Stimulated activated CD4-positive, alpha-beta T cell treated with anti-CD3 and anti-CD28 coated beads, Interleukin-15, amount 100 ng/mL, for 1 hour (primary cell): Measurements from ENCODE around the gene RAMP3.
"Not testable (repeated sequence)": the region's sequence is repeated elsewhere in the genome, so short reads cannot be mapped to it uniquely, and the experiment has no call there.

Experiments used
- DNase-seq, 2 donors: peaks; one replicate each; pipeline ENCODE4 v3.0.0-alpha.2; 2020; ENCODE audit warnings: low read depth in 1 of 2, low spot score in 1 of 2

Gene RAMP3, protein sequence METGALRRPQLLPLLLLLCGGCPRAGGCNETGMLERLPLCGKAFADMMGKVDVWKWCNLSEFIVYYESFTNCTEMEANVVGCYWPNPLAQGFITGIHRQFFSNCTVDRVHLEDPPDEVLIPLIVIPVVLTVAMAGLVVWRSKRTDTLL

DNA sequence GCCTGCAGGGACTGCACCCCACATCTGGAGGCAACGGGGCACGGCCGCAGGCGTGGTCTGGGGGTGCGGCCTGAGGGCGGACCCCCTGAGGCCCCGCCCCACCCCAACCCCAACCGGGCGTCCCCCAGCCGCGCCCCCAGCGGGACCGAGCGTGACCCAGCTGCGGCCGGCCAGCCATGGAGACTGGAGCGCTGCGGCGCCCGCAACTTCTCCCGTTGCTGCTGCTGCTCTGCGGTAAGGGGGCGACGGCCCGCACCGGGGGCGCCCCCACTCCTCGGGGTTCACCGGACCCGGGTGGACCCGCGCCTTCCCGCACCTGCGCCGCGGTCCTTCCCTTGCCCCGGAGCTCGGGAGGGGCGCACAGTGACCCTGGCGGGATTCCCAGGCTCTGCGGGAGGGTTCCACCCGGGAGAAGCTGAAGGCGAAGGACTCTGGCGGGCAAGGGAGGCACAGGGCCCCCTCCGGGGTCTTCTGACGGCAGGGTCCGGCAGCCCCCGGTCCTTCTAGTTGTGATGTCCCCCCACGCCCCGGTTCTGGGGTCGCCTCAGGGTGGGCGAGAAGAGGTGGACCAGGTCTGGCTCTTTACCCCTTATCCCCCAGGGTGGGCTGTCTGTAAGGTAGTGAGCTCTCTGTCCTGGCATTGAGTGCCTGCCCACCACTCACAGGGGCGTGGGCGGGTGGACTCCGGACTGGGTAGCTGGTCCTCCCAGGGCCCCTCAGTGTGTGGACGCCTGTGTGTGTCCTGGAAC lies at the start of gene RAMP3:
RAMP3 (plus strand) TSS at position 139 of the 749 bp plus-strand sequence; CDS start at position 177, 38 bp downstream.
- no peak for DNase-seq

DNA sequence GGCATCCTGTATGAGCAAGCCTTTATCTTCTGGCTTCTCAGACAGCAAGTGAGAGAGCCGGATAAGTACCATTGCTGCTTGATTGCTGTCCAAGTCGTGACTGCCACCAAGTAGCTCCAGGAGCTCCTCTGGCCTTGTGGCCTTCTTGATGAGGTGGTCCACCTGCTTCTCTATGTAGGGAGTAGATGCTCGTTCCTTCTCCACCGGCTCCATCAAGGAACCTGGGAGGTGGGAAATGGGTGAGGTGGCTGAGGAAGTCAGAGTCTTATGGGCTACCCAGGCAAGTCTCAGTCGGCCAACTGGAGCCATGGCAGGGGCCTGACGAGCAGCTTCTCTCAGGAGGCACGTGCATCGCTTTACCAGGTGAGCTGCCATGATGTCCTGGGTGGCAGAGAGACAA lies 48.7 kb upstream of the RAMP3 start:
- no peak for DNase-seq

DNA sequence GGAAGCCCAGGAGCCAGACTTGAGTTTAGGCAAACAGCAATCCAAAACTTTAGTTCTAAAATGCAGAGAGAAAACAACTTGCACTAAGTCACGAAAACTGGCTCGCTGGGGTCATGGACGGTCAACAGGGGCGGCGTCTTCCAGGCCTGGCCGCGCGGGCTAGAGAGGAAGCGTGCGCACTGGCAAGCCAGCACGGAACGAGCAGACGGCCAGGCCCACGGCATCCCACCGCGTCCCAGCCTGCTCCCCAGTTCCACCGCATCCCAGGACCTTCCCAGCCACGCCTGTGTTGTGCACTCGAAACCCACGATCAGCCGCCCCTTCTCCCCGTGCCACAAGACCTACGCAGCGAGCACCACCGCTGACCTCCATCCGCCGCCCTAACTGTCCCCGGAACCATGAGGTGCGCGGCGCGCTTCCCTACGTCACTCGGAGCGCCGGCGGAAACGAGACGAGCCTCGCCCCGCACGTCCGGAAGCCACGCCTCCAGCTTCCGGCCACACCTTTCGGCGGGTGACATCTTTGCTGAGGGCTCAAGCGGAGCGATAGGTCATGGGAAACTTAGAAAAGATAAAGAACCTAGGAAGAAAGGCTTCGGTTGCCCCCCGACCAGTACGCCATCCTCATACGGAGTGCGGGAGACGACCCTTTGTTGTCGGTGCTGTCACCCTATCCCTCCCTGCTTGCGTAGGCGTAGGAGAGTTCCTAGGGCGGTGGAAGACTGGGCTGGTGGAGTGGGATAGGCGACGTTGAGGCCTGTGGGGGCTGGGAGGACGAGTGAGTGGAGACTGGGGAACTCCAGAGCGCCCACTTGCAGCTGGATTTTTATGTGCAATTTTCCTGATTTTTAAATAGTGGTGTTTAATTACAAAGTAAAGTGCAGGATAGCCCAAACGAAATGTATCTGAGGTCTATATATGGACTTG lies 46.0 kb upstream of the RAMP3 start, which contains the start of gene TBRG4:
TBRG4 (minus strand) TSS at position 400 of the 926 bp plus-strand sequence. CDS start 2,460 bp downstream, outside the sequence.
- DNase-seq, result peak; percentile 81 to 91

DNA sequence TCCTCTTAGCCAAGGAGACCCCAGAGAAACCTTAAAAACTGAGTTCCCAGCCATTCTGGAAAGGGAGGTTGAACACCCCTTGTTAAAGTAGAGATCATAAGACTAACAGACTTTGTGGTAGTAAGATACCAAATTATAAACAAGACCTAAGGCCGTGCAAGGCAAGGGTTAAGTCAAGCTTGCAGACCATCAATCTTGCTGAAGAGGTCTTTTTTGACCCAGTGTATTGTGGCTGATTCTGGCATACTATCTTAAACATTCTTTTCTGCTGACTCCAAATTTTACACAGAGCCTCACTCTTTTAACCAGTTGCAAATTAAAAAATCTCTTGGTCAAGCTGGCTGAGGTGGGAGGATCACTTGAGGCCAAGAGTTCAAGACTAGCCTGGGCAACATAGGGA lies 44.9 kb upstream of the RAMP3 start:
- DNase-seq, result no peak

DNA sequence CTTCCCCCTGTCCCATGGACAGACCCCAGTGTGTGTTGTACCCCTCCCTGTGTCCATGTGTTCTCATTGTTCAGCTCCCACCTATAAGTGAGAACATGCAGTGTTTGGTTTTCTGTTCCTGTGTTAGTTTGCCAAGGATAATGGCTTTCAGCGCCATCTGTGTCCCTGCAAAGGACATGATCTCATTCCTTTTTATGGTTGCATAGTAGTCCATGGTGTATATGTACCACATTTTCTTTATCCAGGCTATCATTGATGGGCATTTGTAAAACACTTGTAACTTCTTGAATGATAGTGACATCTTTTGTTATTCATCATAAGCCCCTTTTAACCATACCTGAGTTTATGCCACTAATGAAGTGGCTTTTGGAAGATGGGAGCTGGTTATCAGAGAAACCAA lies 43.3 kb upstream of the RAMP3 start:
- not testable (repeated sequence) for DNase-seq

DNA sequence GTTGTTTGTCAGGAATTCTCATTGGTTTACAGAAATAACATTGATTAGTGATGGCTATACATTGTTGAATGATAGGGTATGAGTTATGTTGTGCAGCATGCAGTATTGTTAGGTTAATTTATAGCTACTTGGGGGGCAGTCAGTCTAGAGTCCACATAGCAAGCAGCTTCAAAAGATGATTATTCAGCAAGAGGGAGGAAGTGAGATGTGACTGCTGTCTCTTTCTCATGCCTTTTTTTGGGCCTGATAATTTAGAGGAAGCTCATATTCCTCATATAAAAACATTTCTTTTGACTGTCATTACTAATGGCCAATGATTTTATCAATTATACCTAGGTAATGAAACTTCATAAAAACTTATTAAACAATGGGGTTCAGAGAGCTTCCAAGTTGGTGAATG lies 42.7 kb upstream of the RAMP3 start:
- no peak for DNase-seq

DNA sequence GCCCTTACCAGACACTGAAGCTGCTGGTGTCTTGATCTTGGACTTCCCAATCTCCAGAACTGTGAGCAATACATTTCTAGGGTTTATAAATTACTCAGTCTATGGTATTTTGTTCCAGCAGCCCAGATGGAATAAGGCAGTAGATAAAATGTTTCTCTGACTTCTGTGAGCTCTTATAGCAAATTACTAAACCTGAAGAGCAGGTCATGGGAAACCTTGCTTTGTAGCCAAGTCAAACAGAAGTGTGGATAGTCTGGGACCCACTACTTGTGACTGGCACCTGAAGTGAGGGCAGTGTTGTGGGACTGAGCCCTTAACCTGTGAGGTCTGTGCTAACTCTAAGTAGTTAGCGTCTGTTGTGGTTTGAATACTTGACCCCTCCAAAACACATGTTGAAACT lies 41.5 kb upstream of the RAMP3 start:
- DNase-seq, result no peak

DNA sequence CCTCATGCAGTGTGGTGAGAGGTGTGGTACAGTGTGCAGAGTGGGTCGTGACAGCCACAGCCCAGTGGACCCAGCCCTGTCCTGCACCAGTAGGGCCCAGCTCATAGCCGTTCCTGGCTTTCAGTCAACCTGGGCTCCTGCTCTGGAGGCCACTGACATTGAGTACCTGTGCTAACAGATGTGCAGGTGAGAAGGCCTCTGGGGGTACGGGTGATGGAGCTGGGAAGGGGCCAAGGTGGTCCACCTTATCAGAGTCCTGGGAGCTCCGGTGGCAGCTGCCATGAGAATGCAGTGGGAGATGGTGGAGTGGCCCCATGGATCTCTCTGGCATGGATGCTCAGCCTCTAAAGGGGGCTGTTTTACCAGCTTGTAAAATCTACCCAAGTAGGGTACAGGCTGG lies 40.0 kb upstream of the RAMP3 start:
- DNase-seq, result no peak

DNA sequence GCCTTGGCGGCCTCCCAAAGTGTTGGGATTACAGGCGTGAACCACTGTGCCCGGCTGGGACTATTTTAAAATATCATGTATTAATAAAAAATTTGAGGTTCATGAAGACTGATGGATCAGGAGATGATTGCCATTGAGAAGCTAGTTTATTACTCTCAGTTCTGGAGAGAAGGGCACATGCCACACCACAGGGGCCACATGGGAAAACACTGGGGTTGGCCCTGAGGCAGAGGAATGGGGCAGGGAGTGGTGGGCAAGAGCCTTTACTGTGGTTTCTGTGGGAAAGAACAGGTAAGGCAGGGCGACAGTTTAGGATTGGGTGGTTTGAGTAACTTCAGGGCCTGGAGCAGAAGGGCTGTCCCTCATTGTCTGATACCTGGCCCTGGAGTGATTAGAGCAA lies 39.3 kb upstream of the RAMP3 start:
- no peak for DNase-seq

DNA sequence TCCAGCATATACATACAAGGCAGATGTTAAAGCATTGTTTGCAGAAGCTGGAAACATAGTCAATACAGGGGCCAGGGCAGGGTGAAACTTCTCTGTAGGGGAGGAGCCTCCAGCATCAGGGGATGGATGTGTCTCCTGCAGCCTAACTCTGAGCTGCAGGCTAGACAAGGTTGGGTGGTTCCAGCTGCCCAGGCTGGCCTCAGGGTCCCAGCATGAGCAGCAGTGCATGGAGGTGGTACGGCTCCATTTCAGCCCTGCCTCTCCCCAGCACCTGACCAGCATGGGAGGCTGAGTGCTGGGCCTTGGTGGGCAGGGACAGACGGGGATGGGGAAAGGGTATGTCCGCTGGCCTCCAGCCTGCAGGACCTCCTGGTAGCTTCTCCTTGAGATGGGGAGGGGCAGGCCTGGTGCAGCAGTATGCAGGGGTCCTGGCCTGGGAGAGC lies 38.7 kb upstream of the RAMP3 start:
- DNase-seq, result no peak

DNA sequence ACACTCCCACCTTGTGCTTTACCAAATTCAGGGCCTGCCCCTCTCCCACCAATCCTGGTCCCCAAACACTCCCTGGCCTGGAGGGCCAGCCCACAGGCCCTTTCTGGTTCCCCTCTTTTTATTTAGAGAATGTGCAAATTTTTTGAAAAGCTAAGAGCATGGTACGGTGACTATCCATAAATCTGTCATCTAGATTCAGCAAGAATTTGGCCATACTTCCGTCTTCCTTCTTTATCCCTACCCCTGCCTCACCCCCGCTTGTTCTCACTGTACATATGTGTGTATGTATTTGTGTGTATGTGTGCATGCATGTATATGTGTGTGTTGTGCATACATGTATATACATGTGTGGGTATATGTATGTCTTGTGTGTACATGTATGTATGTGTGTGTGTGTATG lies 38.0 kb upstream of the RAMP3 start:
- DNase-seq, result no peak

DNA sequence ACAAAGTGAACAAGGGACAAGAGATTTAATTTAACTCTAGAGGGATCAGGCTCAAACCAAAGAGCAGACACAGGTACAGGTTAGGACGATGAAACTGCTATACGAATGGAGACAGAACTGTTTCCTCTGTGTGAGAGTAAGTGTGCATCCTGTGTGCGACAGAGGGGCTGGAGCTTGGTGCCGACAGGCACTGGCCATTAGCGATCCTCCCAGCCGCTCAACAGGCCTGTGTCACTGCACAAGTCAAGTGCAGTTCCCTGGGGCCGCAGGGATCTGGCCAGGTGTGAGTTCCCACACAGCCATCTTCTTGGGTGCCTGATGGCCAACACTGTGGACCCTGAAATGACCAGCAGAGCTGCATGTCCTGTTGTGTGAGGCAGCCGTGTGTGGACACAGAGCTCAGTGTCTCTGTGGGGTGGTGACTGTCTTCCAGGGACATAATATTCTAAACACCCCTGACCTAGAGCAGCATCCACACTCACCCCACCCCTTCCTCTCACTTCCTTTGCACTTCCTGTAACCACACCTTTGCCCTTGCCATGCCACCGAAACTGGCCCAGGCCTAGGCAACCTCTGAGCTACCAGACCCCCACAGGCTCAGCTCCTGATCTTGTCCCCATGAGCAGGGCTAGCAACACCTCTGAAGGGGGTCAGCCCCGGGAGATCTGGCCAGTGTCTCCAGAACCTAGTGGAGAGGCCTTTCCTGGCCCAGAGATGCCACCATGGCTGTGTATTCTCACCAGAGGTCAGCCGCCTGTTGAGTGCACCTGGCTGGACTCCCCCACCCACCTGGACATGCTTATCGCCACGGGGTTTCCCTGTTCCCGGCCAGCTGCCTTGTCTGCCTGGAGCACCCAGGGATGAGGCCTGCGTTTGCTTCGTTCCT lies 34.4 kb upstream of the RAMP3 start:
- DNase-seq, result no peak

DNA sequence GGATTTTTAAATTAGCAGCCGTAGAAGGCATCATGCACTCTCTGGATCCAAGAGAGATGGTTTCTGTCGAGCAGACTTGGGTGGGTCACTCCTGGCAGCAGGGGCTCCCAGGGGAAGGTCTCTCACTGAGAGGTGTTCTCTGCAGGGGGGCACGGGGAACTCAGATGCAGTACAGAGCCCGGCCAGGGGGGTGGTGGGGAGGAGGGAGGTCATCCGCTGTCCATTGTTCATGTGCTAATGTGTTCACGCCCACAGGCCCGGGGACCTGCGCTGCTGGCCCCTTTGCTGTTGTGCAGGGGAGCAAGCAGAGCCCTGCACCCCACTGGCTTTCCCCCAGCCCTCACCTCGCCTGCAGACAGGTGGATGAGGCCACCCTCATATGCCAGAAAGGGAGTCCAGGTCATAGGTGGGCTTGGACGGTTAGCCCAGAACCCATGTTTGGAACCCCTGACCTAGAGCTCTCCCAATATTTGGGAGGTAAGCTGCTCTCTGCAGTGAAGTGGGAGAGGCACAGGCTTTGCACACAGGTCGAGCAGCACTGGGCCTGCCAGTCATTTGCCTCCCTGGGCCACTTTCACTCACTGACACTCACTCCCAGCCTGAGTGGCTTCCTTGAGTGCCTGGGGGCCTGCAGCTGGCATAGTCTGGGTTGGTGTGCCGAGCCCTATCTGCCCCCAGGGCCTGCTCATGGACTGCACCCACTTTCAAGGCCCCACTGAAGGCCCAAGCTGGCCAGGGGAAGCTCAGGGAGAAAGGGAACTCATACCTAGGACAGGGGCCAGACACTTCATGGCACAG lies 33.5 kb upstream of the RAMP3 start:
- no peak for DNase-seq

DNA sequence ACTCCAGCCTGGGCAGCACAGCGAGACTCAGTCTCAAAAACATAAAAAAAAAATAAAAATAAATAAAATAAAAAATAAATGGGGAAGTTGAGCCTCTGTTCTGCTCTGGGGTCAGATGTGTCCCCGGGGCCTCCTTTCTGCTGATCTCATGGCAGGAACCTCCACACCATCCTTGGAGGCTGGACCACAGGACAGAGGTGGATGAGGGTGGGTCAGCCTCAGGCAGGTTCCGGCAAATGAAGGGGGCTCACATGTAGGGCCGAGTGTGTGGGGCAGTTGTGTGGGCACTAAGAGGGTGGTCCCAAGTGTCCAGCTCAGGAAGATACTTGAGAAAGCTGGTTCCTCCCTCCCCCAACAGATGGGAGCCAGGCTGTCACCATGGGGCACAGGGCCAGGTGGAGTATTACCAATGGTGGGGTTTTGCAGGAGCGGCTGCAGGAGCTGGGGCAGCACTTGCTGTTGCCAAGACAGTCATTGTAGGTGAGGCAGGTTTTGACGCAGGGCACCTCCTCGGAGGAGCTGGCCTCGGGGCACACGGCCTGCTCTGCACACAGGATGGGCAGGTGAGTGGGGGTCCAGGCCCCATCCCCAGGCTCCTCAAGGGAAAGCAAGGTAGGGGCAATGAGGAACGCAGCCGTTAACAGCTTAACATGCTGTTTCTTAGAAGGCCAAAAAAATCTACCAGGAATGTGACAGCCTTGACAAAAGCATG lies 32.2 kb upstream of the RAMP3 start:
- no peak for DNase-seq

DNA sequence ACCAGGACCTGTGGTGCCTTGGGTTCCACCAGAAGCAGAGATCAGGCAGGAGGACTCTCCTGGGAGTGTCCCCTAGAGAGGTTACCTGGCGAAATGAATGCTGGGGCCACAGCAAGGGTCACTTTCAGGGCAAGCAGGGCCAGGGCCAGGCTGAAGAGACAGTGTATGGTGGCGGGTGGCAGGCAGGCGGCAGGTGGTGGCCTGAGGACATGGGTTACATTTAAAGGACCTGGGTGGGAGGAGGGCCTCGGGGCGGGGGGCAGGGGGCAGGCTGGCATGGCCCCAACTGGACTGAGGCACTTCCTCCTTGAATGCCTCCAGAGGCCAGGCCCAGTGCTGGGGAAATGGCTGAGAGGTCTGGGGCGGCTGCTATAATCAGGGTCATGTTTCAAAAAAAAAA lies 31.4 kb upstream of the RAMP3 start:
- DNase-seq, result no peak

DNA sequence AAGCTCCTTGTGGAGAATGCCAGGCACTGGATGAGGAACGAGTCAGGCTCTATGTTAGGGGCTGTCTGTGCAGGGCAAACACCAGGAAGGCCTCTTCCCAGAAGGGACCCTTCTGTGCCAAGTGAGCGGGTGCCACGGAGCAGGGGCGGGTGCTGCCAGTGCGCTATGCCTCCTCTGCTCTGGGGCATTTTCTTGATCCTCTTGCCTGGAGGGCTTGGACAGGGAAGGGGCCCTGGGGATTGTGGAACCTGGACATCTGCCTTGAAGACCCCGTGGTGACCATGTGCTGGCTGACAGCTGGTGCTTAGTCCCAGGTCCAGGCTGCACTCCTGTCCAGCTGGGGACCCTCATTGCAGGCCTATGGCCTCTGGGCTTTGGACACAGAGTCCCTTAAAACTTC lies 30.7 kb upstream of the RAMP3 start:
- no peak for DNase-seq

DNA sequence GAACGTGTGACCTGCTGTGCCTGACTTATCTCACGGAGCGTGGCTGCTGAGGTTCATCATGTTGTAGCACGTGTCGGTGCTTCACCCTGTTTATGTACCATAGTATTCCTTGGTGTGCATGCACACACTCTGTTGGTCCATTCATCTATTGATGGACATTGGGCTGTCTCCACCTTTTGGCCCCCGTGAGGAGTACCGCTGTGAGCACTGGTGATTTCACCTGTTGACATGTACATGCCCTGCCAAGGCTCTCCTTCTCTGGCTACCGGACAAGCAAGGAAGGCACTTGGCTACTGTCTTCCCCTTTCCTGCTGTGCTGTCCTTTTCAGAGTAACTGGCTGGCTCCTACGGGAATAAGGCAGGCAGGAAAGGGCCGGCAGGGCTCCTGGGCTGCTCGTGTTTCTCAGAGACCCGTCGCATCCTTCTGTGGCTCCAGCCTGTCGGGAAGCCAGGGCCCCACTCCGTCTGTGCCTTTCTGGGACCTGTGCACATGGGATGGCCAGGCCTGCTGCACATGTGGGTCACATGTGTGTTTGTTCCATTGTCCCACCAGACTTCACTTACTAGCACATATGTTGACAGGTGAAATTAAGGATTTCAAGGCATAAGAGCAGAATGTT lies 28.3 kb upstream of the RAMP3 start:
- no peak for DNase-seq

DNA sequence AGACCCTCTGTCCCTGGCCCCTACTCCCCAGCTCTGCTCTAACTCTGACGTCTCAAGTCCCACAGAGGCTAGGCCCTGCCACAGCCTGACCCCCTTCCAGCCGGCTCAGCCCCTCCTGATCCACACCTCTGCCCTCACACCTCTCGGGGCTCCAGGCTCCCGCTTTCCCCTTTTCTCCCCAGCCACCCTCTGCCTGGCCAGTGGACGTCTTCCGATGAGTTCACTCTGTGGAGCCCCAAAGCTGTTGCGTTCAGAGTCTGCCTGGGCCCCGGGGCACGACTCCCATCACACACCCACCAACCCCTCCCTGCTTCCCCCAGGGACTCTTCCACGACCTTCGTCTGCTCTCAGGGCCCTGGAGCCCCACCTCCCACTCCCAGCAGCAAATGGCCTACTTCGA lies 27.7 kb upstream of the RAMP3 start:
- DNase-seq, result no peak

DNA sequence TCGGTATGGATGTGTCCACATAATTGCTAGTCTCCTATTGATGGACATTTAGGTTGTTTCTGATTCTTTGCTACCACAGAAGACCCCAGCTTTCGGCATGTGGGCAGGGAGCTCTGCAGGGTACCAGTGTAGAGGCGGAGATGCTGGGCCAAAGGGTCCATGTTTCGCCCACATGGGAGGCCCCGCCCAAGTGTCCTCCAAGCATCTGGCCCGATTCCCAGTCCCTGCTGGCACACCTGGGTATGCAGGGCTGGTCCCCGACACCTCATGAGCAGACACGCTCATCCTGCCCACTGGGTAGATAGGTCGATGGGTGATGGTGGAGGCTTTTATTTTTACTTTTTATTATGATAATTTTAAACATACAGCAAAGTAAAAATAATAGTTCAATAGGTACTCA lies 26.7 kb upstream of the RAMP3 start:
- DNase-seq, result no peak
